GM23248 (cell line): ENCODE data around the gene DUXA.

ENCODE experiments used
- EZH2 ChIP-seq: fragments of 200-600 bp; sonication (generic); IDR thresholded peaks from 2 replicates; pipeline ENCODE4 v1.6.1; 2018; ENCODE audit warnings: antibody characterized with exemption, mild to moderate bottlenecking; ENCODE audit not compliant: insufficient read depth, poor library complexity, severe bottlenecking
- EZH2phosphoT487 ChIP-seq: fragments of 200-600 bp; sonication (generic); IDR thresholded peaks from 2 replicates; pipeline ENCODE4 v1.6.1; 2018; ENCODE audit warnings: antibody characterized with exemption, moderate library complexity, mild to moderate bottlenecking, low read depth; ENCODE audit not compliant: insufficient read depth

GRCh38 chr19:57190301-57190700 is 23.0 kb upstream of the DUXA start:
- no peak for TF ChIP-seq EZH2
- TF ChIP-seq EZH2phosphoT487, result no peak
